ENCODE results near the gene NEURL2.

DNA sequence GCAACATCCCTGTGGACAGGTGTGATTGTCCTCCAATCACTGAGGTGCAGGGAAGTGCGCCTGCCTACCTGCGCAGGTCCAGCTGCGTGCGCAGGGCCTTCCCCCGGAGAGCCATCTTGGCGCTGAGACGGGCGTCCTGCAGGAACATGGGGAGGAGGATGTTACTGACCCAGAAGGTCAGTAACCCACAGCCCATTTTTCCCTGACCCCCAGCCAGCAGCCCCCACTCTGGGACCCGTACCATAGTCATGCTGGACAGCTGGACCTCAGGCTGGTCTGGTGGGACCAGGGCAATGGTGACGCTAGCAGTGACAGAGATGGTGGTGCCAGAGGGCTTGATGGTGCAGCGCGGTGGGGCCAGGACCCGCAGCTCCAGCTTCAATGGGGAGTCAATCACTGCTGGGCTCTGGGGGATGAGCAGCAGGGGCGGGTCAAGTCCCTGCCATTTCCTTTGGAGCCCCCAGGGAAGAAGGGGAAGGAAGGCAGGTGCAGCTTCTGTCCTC is 11.2 kb upstream of the NEURL2 start:
- TF ChIP-seq, protein P1, sequence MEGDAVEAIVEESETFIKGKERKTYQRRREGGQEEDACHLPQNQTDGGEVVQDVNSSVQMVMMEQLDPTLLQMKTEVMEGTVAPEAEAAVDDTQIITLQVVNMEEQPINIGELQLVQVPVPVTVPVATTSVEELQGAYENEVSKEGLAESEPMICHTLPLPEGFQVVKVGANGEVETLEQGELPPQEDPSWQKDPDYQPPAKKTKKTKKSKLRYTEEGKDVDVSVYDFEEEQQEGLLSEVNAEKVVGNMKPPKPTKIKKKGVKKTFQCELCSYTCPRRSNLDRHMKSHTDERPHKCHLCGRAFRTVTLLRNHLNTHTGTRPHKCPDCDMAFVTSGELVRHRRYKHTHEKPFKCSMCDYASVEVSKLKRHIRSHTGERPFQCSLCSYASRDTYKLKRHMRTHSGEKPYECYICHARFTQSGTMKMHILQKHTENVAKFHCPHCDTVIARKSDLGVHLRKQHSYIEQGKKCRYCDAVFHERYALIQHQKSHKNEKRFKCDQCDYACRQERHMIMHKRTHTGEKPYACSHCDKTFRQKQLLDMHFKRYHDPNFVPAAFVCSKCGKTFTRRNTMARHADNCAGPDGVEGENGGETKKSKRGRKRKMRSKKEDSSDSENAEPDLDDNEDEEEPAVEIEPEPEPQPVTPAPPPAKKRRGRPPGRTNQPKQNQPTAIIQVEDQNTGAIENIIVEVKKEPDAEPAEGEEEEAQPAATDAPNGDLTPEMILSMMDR (IDR thresholded peaks at IDR 0.05), result no peak
- TF ChIP-seq POLR2AphosphoS5 (IDR thresholded peaks at IDR 0.05; ENCODE audit: insufficient read depth in 1 of 2, low read depth in 1 of 2), result no peak
